Measurements from ENCODE around the gene ANKMY1. TPM values are rescaled to one million over a fixed set of nuclear protein-coding genes. Genes with fewer than 3 reads are reported as not detected.
"Not testable (repeated sequence)": the region's sequence is repeated elsewhere in the genome, so short reads cannot be mapped to it uniquely, and the experiment has no call there.

ANKMY1 gene
- total RNA-seq, 1 donor from 2014 or later = 9.7 TPM

- DNase-seq (ENCODE audit: low read depth) = no peak
Measured at GRCh38 chr2:240505910-240506309, 51.9 kb downstream of the ANKMY1 start.

DNA sequence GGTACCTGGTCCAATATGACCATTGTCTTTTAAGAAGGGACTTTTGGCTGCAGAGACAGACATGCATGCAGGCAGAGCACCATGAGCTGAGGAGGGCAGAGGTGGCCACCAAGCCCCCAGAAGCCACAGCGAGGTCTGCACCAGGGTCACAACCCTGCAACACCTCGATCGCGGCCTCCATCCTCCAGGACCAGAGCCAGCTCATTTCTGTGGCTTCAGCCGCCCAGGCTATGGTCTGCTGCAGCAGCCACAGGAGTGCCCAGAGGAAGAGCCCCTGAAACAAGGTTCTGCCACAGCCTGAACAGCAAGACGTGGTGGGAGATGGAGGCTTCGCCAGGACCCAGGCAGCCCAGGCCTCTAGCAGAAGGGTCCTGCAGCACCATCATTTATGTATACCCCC, 53.9 kb downstream of the ANKMY1 start:
- no peak for DNase-seq (ENCODE audit: low read depth)

DNA sequence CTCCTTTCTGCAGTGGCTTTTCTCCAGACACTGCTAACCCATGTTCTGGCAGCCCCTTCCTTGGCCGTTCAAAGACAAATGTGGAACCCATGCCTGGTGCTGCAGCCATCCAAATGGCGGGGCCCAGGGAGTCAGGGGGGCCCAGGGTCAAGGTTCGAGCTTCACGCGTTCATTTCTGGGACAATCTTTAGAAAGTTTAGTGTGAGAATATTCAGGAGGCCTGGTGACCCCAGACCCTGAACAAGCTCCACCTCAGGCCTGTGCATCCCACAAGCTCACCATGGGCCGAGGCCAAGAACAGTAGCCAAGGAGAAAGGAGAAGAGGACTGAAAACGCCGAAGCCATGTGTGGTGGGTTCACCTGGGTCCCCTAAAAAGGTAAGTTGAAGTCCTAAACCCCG, 54.4 kb downstream of the ANKMY1 start:
- DNase-seq (ENCODE audit: low read depth) = no peak

GRCh38 chr2:240502430-240503121, 55.2 kb downstream of the ANKMY1 start:
- no peak for DNase-seq (ENCODE audit: low read depth)

DNA sequence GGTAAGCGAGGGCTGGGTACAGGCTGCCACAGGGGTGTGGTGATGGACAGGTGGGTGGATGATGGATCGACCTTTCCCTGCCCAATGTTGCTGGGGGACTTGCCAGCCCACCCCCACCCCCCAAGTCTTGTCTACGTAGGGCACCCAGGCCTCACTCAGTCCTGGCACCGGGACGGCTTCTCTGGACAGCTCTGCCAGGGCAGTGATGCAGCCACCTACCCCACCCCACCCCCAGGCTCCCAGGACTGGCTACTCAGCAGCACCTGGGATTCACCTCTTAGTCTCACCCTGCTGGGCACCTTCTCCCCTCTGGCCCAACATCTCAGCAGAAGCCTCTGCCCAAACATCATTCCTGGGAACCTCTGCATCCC, 55.7 kb downstream of the ANKMY1 start:
- no peak for DNase-seq (ENCODE audit: low read depth)

DNA sequence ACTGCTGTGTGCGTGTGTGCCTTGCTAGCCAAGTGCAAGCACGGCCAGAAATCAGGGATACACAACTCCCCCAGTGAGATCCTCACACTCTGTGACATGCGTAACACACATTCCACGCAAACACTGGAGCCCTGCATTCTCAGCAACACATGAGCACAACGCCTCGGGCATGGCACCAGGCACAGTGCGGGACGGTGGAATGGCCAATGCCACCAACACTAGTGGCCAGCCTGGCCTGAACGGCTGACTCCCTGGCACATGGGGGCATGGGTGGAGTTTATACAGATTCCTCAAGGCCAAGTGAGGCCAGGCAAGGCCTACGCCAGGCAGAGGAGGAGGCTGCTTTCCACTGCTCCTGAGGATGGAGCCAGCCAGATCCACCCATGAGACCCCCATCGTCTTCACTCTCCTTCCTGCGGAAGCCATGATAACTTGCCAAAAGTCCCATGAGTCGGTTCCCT, 56.2 kb downstream of the ANKMY1 start:
- DNase-seq (ENCODE audit: low read depth) = no peak

- no peak for DNase-seq (ENCODE audit: low read depth)
Measured at GRCh38 chr2:240500561-240501423, 57.0 kb downstream of the ANKMY1 start.

- no peak for DNase-seq (ENCODE audit: low read depth)
Measured at GRCh38 chr2:240499309-240500301, 58.2 kb downstream of the ANKMY1 start.

DNA sequence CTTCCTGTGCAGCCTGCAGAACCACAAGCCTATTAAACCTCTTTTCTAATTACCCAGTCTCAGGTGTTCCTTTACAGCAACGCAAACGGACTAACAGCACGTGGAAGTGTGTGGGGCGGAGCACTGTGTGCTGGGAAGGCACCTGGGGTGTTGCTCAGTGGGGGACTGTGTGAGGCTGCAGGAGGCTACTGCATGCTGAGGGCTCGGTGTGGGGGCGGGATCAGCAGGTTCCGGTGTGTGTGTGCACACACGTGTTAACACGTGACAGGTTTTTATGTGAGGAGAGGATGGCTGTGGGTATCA, 58.9 kb downstream of the ANKMY1 start:
- no peak for DNase-seq (ENCODE audit: low read depth)

DNA sequence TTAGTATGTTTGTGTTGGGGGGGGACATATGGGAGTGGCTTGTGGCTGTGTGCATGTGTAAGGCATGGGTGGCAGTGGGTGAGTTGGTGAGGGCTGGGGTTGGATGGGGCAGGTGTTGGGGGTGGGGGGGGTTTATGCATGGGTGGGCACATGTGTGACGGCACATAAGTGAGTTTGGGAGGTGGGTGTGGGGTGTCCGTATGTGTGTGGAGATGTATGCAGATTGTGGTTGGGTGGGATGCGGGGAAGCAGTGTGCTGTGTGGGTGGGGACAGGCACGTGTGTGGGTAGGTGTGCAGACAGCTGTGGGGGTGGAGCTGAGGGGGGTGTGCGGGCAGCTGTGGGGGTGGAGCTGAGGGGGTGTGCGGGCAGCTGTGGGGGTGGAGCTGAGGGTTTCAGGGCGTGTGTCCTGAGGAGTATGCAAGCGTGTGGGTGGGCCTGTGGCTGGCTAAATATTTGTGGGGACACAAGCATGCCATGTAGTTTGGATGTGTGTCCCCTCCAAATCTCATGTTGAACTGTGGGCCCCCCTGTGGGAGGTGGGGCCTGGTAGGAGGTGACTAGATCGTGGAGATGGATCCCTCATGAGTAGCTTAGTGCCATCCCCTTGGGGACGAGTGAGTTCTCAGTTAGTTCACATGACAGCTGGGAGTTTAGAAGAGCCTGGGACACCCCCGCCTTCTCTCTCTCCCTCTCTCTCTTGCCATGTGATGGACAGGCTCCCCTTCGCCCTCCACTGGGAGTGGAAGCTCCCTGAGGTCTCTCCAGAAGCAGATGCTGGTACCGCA, 59.4 kb downstream of the ANKMY1 start:
- DNase-seq (ENCODE audit: low read depth) = no peak

GRCh38 chr2:240497082-240497481, 60.7 kb downstream of the ANKMY1 start:
- DNase-seq (ENCODE audit: low read depth) = peak; percentile 40

DNA sequence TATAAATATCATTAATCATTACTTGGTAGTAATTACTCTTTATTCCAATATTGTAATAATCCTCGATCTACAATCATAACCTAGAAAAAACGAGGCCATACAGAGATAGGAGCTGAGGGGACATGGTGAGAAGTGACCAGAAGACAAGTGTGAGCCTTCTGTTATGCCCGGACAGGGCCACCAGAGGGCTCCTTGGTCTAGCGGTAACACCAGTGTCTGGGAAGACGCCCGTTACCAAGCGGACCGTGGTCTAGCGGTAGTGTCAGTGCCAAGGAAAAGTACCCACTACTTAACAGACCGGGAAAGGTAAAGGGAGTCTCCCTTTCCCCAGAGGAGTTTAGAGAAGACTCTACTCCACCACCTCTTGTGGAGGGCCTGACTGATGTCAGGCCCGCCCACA, 62.8 kb downstream of the ANKMY1 start:
- not testable (repeated sequence) for DNase-seq (ENCODE audit: low read depth)

DNA sequence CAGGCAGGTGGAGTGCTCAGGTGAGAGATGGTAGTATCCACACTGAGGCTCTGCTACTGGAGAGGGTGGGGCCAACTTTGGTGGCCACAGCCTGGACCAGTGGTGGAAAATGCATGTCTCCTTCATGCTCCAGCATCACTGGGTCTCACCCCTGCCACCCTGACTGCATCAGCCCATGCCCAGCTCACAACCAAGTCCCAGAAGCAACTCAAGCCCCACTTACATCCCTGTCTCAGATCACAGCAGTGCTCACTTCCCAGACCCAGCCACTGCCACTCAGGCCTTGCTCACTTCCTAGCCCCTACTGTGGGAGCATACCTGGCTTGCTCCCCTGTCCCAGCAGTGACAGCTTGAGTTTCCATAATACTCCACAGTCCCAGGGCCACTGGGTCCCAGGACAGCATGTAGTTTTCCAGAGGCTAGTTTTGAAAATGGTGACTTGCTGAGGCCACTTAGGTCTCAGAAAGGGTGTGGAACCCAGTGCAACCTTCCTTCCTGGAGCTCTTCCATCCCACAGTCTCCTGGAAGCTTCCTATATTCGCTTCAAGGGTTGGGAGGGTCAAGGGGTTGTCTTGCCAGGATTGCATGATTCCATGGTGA, 63.5 kb downstream of the ANKMY1 start:
- no peak for DNase-seq (ENCODE audit: low read depth)

GRCh38 chr2:240491483-240491882, 66.3 kb downstream of the ANKMY1 start:
- DNase-seq (ENCODE audit: low read depth) = no peak

DNA sequence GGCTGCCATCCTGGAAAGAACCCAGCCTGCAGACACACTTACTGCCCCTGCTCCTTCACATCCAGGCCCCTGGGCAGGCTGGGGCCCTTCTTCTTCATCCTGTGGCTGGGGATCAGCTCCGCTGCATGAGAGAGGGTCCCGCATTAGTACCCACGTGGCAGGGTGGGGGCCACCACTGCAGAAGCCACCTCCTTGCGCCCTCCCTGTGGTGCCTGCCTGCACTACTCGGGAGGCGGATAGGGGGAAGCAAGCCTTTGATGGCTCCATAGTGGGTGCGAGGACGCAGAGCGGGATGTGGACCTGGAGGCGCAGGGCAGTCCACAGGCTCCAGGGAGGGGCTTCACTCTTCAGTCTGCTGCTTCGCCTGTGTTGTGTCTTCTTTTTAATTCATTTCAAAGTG, 75.6 kb downstream of the ANKMY1 start:
- DNase-seq (ENCODE audit: low read depth) = no peak

GRCh38 chr2:240481720-240482119, 76.1 kb downstream of the ANKMY1 start:
- DNase-seq (ENCODE audit: low read depth) = no peak

- DNase-seq (ENCODE audit: low read depth) = no peak
Measured at GRCh38 chr2:240480834-240481623, 76.8 kb downstream of the ANKMY1 start.

DNA sequence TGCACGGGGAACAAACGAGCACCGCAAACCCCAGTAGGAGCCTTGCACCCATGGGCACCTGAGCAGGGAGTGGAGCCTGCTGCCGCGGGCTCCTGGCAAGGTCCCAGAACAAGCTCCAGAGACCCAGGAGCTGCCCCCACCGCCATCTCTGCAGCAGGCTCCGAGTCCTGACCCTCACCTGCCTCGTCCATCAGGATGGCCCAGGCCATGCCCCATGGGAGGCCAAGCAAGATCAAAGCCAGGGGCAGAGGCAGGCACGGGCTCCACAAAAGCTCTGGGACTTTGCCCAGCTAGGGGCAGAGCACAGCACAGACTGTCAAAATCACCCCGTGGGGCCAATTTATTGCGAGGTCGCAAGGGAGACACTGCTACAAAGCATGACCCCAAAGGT, 78.7 kb downstream of the ANKMY1 start:
- no peak for DNase-seq (ENCODE audit: low read depth)

- DNase-seq (ENCODE audit: low read depth) = no peak
Measured at GRCh38 chr2:240478346-240479110, 79.3 kb downstream of the ANKMY1 start.
